SIG-M5 (cell line): ENCODE results near the gene TRIM67.
"Not testable (repeated sequence)": the region's sequence is repeated elsewhere in the genome, so short reads cannot be mapped to it uniquely, and the experiment has no call there.

ENCODE experiments used
- DNase-seq: peaks from one replicate; lab custom pipeline; 2025; lab: John Stamatoyannopoulos, UW

The TRIM67 gene

DNA sequence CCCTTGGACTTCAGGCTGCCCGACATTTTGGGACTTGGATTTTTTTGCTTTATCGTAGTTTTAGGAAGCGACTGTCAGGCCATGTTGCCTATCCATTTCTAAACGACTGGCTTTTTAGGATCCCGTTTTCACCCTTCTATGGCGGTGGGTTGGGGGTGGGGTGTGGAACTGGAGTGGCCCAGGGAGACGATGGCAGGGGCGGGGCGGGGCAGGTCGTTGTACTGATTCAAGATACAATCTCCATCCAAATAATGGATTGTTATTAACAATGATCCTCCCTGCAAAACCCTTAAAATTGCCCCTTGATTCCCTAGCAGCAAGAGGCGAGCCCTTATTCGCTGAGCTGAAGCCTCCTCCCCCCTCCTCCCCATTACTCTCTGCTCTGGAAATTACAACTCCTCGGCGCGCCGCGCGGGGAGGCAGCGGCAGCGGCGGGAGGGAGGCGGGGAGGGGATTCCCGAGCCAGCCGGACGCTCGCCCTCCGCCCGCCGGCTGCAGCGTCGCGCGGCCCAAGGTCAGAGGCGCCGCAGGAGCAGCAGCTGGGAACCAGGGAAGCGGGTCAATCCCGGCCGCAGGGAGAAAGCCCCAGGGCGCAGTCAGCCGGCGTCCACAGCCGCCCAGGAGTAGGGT, at the start of gene TRIM67:
TRIM67 (plus strand) TSS at position 392 of the 630 bp plus-strand sequence. CDS start 912 bp downstream, outside the sequence.
- DNase-seq, result no peak

DNA sequence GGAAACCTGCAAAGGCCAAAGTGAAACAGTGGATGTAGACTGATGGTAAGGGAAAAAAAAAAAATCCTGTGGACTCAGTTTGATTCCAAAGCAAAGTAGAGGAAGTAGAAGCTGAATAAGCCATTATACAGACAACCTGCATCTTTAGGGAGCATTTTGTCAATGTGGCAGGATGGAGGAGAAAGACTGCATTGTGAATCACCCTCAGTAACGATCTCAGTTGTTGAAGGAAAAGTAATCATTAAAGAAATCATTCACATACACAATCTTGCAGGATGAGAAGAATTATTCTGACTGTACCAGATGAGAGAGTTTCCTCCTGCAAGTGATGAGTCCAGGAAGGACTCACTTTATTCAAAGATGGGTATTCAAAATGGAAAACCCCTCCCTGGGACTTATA, 45.1 kb upstream of the TRIM67 start:
- DNase-seq, result no peak

DNA sequence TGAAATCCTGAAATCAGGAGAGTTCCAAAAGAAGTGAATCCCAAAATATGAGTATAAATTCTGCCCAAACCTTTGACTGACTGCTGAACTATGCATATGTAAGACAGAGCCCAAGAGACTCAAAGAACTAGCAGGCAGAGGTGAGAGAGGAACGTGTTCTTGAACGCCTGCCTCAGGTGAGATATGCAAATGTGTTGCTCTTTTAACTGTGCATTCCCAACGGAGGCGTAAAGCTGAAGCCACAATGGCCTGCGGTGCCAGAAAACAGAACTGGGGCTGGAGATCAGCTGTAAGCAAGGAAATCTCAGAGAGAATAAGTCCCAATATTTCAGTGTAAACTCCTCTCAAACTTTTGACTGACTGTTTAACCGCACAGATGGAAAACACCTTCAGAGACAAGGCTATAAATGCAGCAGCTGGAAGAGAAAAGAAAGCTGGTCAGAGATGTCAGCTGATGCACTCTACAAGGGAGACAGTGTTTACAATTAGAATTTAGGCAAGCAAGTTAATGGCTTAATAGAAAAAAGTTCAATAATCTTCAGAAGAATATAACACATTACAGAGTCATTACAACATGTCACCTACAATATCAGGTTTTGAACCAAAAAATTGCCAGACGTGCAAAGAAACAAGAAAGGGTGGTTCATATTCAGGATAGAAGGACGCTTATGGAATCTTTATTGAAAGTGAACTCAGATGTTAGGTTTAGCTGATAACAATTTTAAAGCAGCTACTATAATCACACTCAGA, 43.0 kb upstream of the TRIM67 start:
- DNase-seq, result no peak

DNA sequence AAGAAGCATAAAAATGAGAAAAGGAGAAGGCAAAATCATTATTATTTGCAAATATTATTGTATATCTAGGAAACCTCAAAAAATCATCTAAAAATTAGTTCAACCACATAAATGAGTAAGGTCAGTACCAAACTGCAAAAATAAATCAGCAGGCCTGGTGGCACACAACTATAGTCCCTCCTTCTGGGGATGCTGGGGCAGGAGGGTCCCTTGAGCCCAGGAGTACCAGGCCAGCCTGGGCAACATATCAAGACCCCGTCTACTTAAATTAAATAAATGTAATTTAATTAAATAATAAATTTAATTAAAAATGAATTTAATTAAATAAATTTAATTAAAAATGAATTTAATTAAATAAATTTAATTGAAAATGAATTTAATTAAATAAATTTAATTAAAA, 40.3 kb upstream of the TRIM67 start:
- no peak for DNase-seq

DNA sequence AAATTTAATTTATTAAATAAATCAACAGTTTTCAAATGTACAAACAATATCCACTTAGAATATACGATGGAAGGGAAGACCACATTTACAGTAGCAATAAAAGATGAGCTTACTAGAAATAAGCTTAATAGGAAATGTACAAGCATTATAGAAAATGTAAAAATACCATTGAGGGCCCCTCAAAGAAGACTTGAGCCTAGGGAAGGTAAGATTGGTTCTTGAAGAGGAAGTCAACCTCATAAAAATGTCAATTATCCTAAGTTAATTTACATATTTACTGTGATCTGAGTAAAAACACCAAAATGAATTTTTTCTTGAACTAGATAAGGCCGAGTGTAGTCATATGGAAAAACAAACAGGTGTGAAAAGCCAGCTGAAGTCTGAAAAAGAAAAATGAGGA, 39.7 kb upstream of the TRIM67 start:
- no peak for DNase-seq

DNA sequence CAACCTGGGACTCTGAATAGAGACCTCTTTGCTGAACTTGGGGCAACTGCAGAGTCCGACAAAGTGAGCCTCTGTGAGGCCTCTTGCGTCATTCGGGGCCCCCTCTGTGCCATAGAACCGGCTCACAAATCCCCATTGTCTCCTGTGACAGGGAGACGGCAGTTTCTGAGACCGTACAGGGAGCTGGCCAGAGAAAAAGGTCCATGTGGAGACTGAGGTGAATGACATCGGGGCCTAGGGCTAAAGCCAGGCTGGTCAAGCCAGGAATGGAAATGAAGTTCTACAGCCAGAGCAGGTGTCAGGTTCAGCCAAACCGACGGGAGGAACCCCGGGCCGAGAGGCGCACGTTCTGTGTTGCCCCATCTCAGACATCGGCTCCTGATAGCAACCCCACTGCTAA, 37.1 kb upstream of the TRIM67 start:
- DNase-seq, result no peak

DNA sequence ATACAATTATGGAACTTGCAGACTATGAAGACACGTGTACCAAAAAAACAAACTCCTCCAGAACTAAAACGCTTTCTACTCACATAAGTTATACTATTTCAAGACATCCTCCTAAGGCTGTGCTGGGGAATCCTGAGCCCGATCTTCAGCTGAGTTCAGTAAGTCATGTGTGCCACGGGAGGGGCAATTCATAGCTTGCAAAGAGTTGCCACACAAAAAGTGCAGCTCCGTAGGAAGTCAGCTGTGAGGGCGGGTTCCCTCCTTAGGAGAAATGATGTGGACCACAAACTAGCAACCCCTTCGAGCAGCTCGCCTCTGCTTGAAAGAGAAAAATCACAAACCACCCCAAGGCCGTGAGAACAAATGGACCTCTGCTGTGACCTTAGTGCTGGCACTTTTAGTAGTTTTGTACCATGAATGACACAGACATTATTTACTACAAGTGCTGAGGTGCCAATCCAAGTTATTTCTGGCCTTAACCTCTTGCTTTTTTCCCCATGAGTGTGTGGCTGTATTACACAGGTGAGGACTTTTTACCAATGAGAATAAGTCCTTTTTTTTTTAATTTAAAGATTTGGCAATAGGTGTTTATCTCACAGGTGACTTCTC, 35.8 kb upstream of the TRIM67 start:
- DNase-seq, result no peak

DNA sequence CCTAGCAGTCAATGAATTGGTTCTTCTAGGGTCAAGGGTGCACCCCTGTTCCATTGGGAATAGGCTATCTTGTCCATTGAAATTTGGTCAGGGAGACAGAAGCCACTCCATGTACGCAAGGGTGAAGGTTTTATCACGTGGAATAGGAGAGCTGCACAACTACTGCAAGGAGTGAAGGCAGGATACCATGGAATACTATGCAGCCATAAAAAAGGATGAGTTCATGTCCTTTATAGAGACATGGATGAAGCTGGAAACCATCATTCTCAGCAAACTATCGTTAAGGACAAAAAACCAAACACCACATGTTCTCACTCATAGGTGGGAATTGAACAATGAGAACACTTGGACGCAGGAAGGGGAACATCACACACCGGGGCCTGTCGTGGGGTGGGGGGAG, 34.8 kb upstream of the TRIM67 start:
- not testable (repeated sequence) for DNase-seq

DNA sequence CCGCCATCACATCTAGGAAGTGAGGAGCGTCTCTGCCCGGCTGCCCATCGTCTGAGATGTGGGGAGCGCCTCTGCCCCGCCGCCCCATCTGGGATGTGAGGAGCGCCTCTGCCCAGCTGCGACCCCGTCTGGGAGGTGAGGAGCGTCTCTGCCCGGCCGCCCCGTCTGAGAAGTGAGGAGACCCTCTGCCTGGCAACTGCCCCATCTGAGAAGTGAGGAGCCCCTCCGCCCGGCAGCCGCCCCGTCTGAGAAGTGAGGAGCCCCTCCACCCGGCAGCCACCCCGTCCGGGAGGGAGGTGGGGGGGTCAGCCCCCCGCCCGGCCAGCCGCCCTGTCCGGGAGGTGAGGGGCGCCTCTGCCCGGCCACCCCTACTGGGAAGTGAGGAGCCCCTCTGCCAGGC, 33.4 kb upstream of the TRIM67 start:
- not testable (repeated sequence) for DNase-seq

DNA sequence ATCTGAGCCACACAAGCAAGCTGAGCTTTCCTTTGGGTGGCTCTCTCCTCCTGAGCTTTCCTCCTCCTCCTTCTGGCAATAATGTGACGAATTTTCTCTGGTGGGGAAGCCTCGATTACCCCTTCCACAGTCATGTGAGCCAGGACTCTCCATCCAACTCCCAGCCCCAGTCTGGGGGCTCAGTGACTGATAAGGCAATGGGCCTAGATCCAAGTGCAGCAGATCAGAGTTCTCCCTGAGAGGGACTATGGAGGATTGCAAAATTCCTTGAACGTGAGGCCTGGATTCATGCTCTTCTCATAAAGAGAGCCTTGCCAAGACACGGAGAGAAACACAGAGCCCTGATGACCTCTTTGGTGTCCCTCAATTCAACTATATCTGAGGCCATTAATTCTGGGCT, 31.3 kb upstream of the TRIM67 start:
- DNase-seq, result no peak

DNA sequence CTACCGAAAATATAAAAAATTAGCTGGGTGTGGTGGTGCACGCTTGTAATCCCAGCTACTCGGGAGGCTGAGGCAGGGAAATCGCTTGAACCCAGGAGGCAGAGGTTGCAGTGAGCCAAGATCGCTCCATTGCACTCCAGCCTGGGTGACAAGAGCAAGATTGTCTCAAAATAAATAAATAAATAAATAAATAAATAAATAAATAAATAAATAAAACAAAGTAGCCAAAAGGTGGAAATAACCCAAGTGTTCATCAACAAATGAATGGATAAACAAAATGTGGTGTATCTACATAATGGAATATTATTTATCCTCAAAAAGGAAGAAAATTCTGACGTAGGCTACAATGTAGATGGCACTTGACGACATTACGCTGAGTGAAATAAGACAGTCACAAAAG, 29.3 kb upstream of the TRIM67 start:
- not testable (repeated sequence) for DNase-seq

DNA sequence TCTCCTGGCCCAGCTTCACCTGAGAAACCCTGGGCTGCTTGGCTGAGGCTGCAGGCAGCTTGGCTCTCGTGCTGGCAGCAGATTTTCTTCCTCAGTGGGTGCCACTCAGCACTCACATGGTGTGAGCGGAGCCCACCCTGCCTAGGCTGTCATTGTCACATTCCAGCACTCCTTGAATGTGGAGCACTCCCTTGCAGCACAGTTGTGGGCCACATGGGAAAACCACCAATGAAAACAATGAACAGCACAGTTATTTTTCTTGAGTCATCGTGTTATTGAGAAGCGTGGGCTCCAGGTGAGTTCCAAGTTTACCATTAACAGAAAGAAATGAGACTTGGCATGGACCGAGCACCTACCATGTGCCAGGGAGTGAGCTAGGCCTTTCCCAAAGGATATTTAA, 27.2 kb upstream of the TRIM67 start:
- DNase-seq, result no peak

DNA sequence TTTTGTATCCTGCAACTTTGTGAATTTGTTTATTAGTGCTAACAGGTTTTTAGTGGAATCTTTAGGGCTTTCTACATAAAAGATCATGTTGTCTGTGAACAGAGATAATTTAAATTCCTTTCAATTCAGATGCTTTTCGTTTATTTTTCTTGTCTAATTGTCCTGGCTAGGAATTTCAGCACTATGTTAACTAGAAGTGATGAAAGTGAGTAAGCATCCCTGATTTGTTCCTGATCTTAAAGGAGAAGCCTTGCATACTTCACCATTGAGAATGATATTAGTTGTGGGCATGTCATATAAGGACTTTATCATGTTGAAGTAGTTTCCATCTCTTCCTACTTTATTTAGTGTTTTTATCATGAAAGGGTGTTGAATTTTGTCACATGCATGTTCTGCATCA, 23.6 kb upstream of the TRIM67 start:
- no peak for DNase-seq

DNA sequence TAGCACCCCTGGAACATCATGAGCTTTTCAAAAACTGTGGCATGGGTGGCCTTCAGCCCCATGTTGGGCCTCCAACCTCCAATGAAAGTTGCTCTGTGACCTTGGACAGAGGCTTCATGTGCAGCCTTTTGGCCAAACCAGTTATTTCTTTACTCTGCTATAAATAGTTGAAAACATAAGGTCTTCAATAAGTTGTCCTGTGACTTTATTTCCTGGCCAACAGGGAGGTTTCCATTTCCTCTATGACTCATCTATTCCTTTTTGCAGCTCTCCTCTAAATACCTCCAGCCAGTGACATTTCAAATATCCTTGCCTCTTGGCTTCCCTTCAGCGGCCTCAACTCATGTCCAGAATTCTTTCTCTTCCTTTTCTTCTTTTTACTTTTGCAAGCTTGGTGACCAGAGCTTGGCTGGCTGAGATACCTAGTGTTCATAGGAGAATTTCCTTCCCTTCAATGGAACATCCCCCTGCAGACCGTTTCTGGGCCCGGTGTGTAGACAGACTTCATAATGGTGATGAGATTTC, 22.7 kb upstream of the TRIM67 start:
- DNase-seq, result no peak

DNA sequence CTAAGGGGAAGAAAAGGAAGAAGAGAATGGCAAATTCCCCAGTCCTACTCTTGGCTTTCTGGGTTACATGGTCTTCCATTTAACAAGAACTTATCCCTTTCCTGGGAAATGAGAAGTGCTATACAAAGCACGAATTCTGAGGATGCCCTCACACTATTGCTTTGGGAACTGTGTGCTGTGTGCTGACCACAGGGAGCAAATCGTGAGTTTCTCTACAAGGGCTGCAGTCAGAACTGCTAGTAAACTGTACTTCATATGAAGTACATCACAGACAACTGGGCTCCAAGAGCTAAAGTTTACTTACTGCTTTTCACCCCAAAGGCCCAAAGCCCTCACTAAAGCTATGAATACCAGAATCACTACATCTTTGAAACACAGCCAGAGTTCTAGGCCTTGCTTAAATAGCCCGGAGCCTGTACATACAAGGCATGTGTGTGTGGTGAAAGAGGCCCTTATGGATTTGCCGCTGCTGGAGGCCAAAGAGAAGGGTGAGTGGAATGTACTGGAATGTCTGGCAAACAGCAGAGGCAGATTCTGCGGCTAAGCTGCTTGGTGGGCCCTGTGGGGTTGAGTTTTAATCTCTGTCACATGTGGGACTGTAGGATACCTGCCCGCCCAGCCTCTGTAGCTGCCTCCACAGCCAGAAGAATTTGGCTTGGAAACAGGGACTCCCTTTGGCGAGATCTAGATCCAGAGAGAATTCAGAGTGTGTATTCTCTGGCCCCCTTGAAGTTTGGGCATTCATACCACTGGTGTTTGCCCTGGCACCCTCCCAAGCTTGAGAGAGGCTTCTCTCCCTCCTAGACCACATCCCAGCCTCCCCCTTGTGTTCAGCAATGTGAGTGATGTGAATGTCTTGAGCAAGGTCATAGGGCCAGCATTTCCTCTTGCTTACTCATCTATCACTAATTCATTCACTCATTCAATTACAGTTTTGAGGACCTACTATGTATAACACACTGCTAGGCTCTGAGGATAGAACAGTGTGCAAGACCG, 21.9 kb upstream of the TRIM67 start:
- no peak for DNase-seq

DNA sequence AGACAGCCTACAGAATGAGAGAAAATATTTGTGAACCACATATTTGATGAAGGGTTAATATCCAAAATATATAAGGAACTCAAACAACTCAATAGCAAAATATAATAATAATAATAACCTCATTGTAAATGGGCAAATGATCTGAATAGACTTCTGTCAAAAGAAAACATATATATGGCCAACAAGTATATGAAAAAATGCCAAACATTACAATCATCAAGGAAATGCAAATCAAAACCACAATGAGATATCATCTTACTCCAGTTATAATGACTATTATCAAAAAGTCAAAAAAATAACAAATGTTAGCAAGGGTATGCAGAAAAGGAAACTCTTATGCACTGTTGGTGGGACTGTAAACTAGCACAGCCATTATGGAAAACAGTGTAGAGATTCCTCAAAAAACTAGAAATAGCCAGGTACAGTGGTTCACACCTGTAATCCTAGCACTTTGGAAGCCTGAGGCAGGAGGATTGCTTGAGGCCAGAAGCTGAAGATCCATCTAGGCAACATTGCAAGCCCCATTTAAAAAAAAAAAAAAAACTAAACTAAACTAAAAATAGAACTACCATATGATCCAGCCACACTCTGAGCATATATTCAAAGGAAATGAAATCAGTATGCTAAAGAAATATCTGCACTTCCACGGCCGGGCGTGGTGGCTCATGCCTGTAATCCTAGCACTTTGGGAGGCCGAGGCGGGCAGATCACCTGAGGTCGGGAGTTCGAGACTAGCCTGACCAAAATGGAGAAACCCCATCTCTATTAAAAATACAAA, 17.3 kb upstream of the TRIM67 start:
- no peak for DNase-seq

DNA sequence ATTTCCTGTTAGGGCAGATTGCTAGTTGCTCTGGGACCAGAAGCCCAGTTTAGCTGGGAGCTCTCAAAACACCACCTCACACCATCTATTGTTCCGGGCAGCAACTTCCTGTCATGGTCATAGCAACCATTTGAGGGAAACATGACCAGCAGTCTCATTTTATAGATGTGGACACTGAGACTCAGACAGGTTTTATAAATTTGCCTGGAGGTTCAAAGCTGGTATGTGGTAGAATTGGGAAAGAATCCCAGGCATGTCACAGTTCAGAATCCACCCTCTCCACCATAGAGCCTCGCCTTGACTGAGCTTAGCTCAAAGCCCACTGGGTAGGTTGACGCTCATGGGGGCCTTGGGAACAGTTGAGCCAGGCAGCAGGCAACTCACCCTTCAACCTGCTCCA, 14.0 kb upstream of the TRIM67 start:
- DNase-seq, result no peak

DNA sequence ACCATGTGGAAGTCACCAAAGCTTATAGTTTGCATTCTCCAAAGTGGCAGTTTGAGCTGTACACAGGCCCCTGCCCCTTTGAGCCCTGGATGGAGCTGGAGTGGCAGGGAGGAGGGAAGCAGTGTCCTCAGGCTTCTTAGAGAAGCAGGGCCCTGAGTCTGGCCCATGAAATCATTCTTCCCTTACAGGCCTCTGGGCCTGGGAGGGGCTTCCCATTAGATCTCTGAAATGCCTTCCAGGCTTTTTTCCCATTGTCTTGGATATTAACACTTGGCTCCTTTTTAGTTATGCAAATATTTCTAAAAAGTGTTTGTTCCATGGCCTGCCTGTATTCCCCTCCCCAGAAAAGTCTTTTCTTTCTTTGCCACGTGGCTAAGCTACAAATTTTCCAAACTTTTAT, 10.0 kb upstream of the TRIM67 start:
- no peak for DNase-seq

DNA sequence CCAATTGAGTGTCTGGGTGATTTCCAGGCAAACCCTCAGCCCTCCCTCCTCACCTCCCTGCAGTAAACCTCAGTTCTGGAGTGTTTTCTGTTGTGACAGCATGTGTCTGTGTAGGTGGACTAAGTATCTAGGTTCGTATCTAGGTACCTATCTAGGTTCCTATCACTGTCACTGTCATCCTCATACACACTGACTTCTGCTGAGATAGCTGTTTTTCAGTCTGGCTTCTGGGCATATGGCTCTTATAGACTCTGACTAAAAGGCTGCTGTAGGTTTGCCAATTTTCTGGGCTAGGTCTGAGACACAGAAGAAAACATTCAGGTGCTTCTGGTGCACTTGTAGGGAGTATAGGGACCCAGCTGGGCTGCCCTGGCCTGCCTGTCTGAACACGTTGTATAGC, 8.1 kb upstream of the TRIM67 start:
- no peak for DNase-seq

DNA sequence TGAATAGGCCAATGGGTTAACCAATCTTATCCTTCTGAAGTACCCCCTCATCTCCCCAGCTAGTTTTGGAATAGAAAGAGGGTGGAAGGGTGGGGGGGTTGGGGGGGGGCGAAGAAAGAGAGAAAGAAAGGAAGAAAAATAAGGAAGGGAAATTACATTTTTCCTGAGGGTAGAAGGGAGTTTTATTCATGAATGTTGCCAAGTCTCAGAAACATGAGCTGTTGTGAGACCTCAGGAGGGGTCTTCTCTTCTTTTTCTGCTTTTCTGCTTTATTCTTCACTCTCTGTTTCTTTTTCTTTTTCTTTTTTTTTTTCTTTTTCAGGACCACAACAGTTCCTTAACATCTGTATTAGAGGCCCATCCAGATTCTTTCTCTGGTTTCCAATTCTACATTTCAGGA, 6.0 kb upstream of the TRIM67 start:
- DNase-seq, result no peak

DNA sequence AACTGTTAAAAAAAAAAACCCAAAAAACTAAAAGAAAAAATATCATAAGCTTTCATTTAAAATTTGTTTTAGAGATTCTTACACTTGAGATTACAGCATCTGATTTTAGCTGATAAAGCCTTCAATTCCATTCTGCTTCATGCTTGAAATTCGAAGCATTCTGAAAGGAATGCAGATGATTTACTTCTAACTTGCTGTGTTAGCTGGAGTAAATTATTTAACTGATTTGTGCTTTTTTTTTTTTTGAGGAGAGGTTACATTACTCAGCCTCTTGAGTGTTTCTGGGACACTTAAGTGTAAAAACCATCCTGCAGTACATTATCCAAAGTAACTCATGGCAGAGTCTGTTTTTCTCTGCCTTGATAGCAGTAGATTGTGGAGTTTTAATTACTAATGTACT, 4.5 kb upstream of the TRIM67 start:
- DNase-seq, result no peak
